Osteoblast (primary cell): ENCODE data around the gene IGFL3. TPM values are rescaled to one million over a fixed set of nuclear protein-coding genes. Genes with fewer than 3 reads are reported as not detected.
"Not testable (repeated sequence)": the region's sequence is repeated elsewhere in the genome, so short reads cannot be mapped to it uniquely, and the experiment has no call there.

Experiments used
- DNase-seq: peaks from one replicate; pipeline ENCODE4 v3.0.0; 2011; ENCODE audit warnings: low spot score, mixed read lengths; ENCODE audit not compliant: insufficient read length; ENCODE audit errors: missing footprints
- H2AFZ ChIP-seq: 2 replicates; pipeline ENCODE4 v1.6.0; 2011; ENCODE audit warnings: mild to moderate bottlenecking, low read length
- H3K27ac ChIP-seq: 2 replicates; pipeline ENCODE4 v1.5.1; 2011; ENCODE audit warnings: mild to moderate bottlenecking, low read depth, low read length, moderate library complexity
- H3K27me3 ChIP-seq: 2 replicates; pipeline ENCODE4 v1.6.0; 2012; ENCODE audit warnings: mild to moderate bottlenecking, control low read depth, inconsistent platforms, low read length, moderate library complexity; ENCODE audit not compliant: insufficient read depth
- H3K36me3 ChIP-seq: 2 replicates; pipeline ENCODE4 v1.5.1; 2011; ENCODE audit warnings: mild to moderate bottlenecking, low read length, control low read depth, moderate library complexity; ENCODE audit not compliant: insufficient read depth
- H3K4me1 ChIP-seq: 2 replicates; pipeline ENCODE4 v1.5.1; 2011; ENCODE audit warnings: mild to moderate bottlenecking, low read length, control low read depth, moderate library complexity; ENCODE audit not compliant: insufficient read depth
- H3K4me2 ChIP-seq: 2 replicates; pipeline ENCODE4 v1.6.0; 2011; ENCODE audit warnings: mild to moderate bottlenecking, low read length; ENCODE audit not compliant: insufficient read depth
- H3K4me3 ChIP-seq: fragments of 200-600 bp; sonication (generic); 3 replicates; pipeline ENCODE4 v1.5.1; 2012; ENCODE audit warnings: mild to moderate bottlenecking, low read length, inconsistent platforms; ENCODE audit not compliant: insufficient read depth
- H3K79me2 ChIP-seq: 2 replicates; pipeline ENCODE4 v1.6.0; 2012; ENCODE audit warnings: mild to moderate bottlenecking, low read length, control low read depth, inconsistent platforms; ENCODE audit not compliant: insufficient read depth
- H3K9me3 ChIP-seq: 2 replicates; pipeline ENCODE4 v1.5.1; 2011; ENCODE audit warnings: low read depth, low read length, control low read depth
- H4K20me1 ChIP-seq: 2 replicates; pipeline ENCODE4 v1.6.0; 2012; ENCODE audit warnings: mild to moderate bottlenecking, low read length, control low read depth; ENCODE audit not compliant: insufficient read depth
- total RNA-seq: library from RNA; depleted of rRNA; stranded (reverse); fragments of >200 nt; gene quantifications from 2 replicates; pipeline ENCODE4 v1.2.3, GENCODE V29; 2012
- TF ChIP-seq, protein P1 (sequence below): IDR thresholded peaks from 2 replicates; pipeline ENCODE4 v1.5.1; 2011; ENCODE audit warnings: mild to moderate bottlenecking, low read depth, low read length, moderate library complexity; ENCODE audit errors: extremely low read depth

The IGFL3 gene
- total RNA-seq, 1 donor: not detected

DNA sequence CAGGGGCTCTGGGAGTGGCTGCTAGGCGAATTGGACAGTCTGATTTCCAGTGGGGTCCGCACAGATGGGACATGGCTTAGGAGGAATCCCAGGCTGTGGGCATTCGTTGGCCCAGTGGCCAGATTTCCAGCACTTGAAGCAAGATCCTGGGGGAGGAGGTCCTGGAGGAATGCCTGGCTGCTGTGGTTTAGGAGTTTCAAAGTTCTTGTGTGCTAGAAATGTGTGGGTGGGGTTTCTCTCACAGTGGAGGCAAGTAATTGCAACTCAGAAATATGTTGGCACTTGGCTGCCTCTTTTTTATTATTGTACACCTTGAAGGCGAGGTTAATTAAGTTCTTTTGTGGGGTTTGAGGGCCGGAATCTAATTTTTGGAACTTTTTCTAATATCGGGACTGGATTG, 17.1 kb downstream of the IGFL3 start:
- H3K4me3 ChIP-seq: no peak overlapping the region
- no peaks in the 10 kb centered on the region for H3K9me3 ChIP-seq
- H3K4me2 ChIP-seq: peak overlapping the region; percentile 3
- TF ChIP-seq, protein P1, sequence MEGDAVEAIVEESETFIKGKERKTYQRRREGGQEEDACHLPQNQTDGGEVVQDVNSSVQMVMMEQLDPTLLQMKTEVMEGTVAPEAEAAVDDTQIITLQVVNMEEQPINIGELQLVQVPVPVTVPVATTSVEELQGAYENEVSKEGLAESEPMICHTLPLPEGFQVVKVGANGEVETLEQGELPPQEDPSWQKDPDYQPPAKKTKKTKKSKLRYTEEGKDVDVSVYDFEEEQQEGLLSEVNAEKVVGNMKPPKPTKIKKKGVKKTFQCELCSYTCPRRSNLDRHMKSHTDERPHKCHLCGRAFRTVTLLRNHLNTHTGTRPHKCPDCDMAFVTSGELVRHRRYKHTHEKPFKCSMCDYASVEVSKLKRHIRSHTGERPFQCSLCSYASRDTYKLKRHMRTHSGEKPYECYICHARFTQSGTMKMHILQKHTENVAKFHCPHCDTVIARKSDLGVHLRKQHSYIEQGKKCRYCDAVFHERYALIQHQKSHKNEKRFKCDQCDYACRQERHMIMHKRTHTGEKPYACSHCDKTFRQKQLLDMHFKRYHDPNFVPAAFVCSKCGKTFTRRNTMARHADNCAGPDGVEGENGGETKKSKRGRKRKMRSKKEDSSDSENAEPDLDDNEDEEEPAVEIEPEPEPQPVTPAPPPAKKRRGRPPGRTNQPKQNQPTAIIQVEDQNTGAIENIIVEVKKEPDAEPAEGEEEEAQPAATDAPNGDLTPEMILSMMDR: no peak
- peaks cover 12% of the 10 kb centered on the region for H3K4me1 ChIP-seq
- no peaks in the 10 kb centered on the region for H3K79me2 ChIP-seq
- H3K27ac ChIP-seq: no peak overlapping the region
- no peak for DNase-seq
- H3K36me3 ChIP-seq: no peaks in the 10 kb centered on the region
- no peak overlapping the region for H2AFZ ChIP-seq
- peaks cover 35% of the 10 kb centered on the region for H3K27me3 ChIP-seq
- H4K20me1 ChIP-seq: no peaks in the 10 kb centered on the region

DNA sequence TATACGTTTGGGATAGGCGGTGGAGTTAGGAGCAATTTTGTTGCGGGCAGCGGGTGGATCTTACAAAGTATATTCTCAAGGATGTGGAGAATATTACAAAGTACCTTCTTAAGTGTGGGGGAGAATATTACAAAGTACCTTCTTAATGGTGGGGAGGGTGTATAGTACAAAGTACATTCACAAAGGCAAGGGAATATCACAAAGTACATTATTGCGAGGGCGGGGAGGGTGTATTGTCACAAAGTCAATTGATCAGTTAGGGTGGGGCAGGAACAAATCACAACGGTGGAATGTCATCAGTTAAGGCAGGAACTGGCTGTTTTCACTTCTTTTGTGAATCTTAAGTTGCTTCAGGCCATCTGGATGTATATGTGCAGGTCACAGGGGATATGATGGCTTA, 22.2 kb downstream of the IGFL3 start:
- not testable (repeated sequence) for H3K36me3 ChIP-seq, H3K4me1 ChIP-seq, H3K79me2 ChIP-seq, DNase-seq, H3K4me3 ChIP-seq, H3K4me2 ChIP-seq, H4K20me1 ChIP-seq, H3K9me3 ChIP-seq, H3K27ac ChIP-seq, H2AFZ ChIP-seq
- peaks cover 51% of the 10 kb centered on the region for H3K27me3 ChIP-seq

DNA sequence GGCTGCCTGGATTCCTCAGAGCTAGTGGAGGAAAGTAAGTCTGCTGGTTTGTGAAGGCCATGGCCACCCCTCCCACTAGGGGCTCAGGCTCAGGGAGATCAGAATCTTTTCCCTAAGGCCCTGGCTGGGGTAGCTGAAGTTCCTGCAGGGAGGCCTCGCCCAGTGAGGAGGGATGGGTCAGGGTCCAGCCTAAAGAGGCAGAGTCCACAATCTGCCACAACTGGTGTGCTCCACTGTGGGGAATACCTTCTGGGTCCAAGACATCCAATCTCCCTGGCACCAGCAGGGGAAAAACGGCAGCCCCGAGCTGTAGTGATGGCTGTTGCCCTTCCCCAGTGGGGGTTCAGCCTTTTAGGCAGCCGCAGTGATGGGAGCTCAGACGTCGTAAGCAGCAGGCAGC, 23.2 kb downstream of the IGFL3 start:
- Histone ChIP-seq H2AFZ (no peak overlapping the region), H3K27me3 (peaks cover 47% of the 10 kb centered on the region), H3K4me3 (no peak overlapping the region), H3K4me1 (no peaks in the 10 kb centered on the region), H3K9me3 (no peaks in the 10 kb centered on the region), H3K4me2 (no peak overlapping the region), H3K79me2 (no peaks in the 10 kb centered on the region), H3K36me3 (no peaks in the 10 kb centered on the region), H3K27ac (no peak overlapping the region), H4K20me1 (no peaks in the 10 kb centered on the region)
- TF ChIP-seq, protein P1: no peak
- DNase-seq: no peak

DNA sequence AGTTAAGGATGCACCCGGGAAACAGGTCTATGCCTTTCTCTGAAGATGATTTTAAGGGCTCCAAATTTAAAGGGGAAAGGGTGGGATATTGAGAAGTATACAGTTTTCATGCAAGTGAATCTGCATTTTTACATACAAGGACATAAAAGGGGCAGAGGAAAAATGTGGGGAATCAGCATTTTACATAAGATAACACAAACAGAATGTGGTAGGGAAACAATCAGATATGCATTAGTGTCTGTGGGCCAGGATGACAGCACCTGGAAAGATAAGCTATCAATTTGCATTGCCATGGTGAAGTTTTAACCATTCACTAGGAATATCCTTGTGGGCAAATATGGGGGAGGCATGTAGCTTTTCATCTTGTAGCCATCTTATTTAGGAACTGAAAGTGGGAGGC, 24.1 kb downstream of the IGFL3 start:
- Histone ChIP-seq H3K36me3 (no peaks in the 10 kb centered on the region), H2AFZ (no peak overlapping the region), H3K4me3 (no peak overlapping the region), H3K27me3 (peaks cover 41% of the 10 kb centered on the region), H3K4me1 (no peaks in the 10 kb centered on the region), H3K4me2 (no peak overlapping the region), H3K9me3 (no peaks in the 10 kb centered on the region), H3K27ac (no peak overlapping the region), H4K20me1 (no peaks in the 10 kb centered on the region), H3K79me2 (no peaks in the 10 kb centered on the region)
- TF ChIP-seq, protein P1: no peak
- no peak for DNase-seq
